C4-2B (cell line): ENCODE measurements around the gene NLGN4X.

Experiments used
- ZFX ChIP-seq: fragments of 450-650 bp; IDR thresholded peaks from 2 replicates; pipeline ENCODE4 v1.6.1; 2017
- TF ChIP-seq, protein P1 (sequence below): fragments of 450-650 bp; conservative IDR thresholded peaks from 2 replicates; pipeline ENCODE4 v1.5.1; 2017; ENCODE audit warnings: mild to moderate bottlenecking

DNA sequence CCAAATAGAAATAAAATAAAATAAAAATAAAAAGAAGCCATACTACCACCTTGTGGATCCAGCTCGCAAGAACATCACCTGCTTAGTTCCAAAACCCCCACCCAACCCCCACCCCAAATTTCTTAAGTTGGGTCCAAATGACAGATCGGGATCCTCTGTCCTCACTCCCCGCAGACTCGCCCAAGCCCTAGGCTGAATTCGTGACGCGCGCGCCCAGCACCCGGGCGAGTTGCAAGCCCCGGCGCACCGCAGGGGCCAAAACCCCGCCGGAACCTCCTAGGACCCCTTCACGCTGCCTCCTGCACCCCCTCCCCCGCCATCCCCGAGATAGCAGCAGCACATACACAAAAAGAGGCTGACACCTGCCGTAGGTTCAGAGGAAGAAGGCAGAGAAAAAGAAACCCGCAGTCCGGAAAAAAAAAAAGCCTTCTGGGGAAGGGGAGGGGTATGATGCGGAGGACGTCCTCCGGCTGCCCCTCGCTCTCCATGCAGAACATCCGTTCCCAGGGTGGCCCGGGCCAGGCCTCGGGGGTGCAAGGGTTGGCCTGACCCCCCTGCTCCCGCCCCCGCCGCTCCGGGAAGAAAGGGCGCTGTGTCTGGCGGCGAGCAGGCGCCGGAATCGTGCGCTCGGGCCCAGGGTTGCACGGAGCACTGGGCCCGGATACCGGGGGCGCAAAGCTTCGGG lies 2.6 kb downstream of the NLGN4X start:
- TF ChIP-seq, protein P1, sequence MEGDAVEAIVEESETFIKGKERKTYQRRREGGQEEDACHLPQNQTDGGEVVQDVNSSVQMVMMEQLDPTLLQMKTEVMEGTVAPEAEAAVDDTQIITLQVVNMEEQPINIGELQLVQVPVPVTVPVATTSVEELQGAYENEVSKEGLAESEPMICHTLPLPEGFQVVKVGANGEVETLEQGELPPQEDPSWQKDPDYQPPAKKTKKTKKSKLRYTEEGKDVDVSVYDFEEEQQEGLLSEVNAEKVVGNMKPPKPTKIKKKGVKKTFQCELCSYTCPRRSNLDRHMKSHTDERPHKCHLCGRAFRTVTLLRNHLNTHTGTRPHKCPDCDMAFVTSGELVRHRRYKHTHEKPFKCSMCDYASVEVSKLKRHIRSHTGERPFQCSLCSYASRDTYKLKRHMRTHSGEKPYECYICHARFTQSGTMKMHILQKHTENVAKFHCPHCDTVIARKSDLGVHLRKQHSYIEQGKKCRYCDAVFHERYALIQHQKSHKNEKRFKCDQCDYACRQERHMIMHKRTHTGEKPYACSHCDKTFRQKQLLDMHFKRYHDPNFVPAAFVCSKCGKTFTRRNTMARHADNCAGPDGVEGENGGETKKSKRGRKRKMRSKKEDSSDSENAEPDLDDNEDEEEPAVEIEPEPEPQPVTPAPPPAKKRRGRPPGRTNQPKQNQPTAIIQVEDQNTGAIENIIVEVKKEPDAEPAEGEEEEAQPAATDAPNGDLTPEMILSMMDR: peak; percentile 12; the same call in 1 of the 2 replicates
- no peak for TF ChIP-seq ZFX
